NK-92 (cell line): Measurements from ENCODE around the gene MBD3L4.
"Not testable (repeated sequence)": the region's sequence is repeated elsewhere in the genome, so short reads cannot be mapped to it uniquely, and the experiment has no call there.

ENCODE experiments used
- DNase-seq: peaks from one replicate; lab custom pipeline; 2025; ENCODE audit not compliant: unreplicated experiment; lab: John Stamatoyannopoulos, UW

The MBD3L4 gene

DNA sequence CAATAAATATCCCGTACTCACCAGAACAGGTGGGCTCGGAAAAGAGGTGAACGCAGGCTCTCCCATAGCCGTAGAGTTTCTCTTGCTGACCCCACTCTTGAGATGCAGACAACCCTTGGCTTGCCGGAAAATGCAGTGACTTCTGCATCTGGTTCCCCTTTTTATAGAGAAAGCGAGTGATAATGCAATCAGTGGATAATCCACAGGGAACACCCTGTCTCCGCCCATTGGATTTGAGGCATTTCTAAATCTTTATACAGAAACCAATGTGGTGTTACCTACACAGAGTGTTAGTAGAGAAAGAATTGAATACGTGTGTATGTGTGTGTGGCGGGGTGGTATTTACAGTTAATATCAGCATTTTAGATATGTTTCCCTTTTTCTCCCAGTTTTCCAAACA lies at the start of gene MBD3L4:
MBD3L4 (minus strand) TSS at position 101 of the 400 bp plus-strand sequence; CDS start at position 66, 35 bp downstream.
- DNase-seq, result not testable (repeated sequence)

DNA sequence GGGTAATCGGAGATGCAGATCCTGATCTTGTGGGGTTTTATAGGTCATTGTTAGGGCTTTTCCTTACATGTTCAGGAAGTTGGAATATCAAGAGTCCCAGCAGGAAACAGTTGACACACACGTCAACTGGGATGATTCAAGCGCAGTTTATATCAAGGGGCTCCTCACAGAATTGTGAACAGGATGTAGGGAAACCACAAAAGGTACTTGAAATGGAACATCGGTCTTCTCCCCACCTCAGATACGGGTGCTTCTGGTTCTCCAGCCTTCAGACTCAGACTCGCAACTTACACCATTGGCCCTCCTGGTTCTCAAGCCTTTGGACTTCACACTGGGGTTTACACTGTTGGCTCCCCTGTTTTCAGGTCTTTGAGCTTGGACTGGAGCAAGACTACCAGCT lies 49.0 kb upstream of the MBD3L4 start:
- no peak for DNase-seq

DNA sequence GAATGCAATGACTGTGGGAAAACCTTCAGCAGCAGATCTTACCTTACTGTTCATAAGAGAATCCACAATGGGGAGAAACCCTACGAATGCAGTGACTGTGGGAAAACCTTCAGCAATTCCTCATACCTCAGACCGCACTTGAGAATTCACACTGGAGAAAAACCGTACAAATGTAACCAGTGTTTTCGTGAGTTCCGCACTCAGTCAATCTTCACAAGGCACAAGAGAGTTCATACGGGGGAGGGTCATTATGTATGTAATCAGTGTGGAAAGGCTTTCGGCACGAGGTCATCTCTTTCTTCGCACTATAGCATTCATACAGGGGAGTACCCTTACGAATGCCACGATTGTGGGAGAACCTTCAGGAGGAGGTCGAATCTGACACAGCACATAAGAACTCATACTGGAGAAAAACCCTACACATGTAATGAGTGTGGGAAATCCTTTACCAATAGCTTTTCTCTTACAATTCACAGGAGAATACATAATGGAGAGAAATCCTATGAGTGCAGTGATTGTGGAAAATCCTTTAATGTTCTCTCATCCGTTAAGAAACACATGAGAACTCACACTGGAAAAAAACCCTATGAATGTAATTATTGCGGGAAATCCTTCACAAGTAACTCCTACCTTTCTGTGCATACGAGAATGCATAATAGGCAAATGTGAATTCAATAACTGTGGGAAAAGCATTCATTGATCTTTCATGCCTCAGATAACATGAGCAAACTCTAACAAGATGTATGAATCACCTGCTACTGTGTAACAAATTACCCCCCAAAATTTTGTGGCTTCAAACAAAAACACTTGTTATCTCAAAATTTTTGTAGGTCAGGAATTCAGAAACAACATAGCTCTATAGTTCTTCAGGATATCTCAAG lies 43.3 kb upstream of the MBD3L4 start:
- no peak for DNase-seq

DNA sequence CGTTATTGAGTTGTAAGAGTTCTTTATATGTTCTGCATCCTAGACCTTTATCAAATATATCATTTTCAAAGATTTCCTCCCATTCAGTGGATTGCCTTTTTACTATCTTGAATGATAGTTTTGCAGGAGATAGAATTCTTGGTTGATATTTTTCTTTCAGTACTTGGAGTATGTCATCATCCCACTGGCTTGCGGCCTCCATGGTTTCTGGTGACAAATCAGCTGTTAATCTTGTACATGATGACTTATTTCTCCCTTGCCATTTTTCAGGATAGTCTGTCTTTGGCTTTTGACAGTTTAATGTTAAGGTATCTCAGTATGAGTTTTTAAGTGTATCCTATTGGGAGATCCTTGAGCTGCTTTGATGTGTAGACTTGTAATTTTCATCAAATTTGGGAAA lies 38.0 kb upstream of the MBD3L4 start:
- DNase-seq, result no peak

DNA sequence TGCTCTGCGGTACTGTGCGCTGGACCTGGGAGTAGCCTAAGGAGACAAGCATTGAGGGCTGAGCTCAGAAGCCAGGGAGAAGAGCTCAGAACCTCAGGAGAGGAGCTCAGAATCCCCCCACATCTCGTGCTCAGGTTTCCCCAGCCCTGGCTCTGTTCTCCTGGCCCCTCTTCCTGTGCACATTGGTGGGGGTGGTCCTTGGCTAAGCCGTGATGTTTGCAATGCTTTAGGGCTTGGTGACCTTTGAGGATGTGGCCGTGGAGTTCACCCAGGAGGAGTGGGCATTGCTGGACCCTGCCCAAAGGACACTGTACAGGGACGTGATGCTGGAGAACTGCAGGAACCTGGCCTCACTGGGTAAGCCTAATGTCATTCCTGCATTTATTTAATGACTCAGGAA lies 36.2 kb upstream of the MBD3L4 start:
- DNase-seq, result no peak

DNA sequence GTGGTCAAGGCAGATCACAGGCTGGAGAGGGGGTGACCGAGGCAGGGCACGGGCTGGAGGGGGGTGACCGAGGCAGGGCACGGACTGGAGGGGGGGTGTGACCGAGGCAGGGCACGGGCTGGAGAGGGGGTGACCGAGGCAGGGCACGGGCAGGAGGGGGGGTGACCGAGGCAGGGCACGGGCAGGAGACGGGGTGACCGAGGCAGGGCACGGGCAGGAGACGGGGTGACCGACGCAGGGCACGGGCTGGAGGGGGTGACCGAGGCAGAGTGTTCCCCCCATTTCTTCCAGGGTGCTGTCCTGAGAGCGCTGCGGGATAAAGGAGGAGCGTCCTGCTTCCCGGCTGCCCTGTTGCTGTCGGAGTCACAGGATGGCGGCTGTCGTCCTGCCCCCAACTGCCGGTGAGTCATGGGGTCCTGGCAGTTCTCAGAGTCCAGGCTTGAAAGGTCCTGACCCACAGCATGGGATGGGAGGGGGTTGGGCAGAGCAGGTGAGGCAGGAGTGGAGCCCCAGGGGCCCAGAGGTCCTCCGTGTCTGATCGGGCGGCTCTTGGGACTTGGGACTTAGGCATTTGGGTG lies 34.8 kb upstream of the MBD3L4 start:
- DNase-seq, result no peak

DNA sequence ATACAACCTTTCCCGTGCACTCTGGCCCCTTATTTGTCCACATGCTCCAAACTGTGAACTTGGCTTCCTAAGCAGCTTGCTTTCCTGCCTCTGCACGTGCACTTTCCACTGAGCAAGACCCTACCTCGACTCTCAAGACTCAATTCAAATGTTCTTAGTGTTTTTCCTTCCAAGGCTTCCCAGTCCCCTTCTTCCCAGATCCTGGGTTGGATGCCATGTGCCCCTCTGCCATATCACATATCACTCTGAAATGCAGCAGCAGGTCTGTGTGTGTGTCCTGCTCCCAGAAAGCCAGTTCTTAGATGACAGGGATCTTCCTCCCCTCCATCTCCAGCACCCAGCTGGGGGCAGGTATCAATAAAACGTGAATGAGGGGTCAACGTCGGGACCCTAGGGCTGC lies 32.6 kb upstream of the MBD3L4 start:
- no peak for DNase-seq

DNA sequence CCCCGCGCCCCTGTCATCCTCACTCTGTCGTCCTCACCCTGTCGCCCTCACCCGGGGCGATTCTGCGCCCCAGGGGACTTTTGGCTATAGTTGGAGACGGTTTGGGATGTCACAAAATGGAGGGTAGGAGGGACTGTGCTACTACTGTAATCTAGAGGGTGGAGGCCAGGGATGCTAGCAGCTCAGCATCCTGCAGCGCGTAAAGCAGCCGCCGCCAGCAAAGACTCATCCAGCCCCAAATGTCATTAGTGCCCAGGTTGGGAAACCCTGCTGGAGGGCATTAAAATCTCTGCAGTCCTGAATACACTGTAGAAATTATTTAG lies 29.9 kb upstream of the MBD3L4 start:
- DNase-seq, result no peak

DNA sequence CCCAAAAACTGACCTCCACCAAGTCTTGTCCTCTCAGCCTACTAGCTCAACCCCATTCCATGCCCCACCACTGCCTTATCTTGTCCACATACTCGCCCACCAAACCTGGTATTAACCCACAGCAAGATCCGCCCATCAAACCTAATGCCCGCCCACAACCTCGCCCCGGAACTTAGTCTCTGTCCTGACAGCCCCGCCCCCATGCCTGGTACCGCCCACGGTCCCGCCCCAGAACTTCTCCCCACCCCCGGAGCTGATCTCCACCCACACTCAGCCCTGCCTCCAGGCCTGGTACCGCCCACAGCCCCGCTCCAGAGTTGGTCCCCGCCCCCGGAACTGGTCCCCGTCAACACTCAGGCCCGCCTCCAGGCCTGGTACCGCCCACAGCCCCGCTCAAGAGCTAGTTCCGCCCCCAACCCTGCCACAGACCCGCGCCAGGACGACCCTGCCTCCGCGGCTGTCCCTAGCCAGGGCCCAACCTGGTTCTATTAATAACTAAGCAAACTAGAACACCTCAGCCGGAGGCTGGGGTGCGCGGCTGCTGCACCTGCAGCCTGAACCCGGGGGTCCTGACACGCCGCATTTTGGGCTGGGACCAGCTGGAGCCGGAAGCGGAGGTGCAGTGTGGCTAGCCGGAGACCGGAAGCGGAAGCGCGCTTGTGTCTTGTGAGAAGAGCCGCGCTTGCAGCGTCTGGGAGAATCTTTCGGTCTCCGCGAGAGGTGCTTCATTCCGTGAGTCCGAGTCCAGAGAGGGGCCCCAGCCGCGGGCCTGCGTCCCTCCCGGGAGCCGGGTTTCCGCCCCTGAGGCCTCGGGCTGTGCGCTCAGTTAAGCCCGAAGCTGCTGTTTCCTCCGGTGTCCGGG lies 29.3 kb upstream of the MBD3L4 start, which contains the start of gene ZNF557:
ZNF557 (plus strand) TSS at position 662 of the 862 bp plus-strand sequence. CDS start 5,372 bp downstream, outside the sequence.
- peak; percentile 91 for DNase-seq

DNA sequence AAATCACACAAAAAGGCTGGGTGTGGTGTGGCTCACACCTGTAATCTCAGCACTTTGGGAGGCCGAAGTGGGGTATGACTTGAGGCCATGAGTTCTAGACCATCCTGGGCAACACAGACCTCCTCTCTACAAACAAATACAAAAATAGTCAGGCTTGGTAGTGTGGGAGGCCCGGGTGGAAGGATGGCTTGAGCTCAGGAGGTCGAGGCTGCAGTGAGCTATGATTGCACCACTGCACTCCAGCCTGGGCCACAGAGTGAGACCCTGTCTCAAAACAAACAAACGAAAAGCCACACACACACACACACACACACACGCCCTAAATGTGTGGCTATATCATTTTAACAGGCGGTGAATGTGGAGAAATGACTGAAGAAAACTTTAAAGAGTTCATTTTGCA lies 28.6 kb upstream of the MBD3L4 start:
- DNase-seq, result no peak

DNA sequence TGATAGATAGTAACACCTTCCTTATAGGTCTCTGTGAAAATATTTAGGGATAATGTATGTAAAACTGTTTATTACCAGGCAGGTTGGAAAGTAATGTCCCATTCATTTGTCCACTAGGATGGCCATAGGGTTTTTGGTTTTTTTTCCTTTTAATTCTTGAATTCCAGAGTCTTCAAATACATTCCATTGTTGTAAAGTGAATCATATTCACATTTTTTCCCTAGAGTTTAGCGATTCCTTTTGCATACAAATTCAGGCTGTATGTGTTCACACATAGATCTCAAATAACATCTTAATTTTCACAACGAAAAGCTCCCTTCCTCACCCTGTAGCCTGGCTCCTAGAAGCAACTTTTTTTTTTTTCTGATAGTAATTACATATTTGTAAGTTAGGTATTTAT lies 27.7 kb upstream of the MBD3L4 start:
- no peak for DNase-seq

DNA sequence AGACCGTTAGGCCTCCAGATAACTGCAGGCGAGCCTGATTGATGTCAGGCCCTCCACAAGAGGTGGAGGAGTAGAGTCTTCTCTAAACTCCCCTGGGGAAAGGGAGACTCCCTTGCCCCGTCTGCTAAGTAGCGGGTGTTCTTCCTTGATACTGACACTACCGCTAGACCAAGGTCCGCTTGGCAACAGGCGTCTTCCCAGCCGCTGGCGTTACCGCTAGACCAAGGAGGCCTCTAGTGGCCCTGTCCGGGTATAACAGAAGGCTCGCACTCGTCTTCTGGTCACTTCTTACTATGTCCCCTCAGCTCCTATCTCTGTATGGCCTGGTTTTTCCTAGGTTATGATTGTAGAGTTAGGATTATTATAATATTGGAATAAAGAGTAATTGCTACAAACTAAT lies 27.1 kb upstream of the MBD3L4 start:
- DNase-seq, result not testable (repeated sequence)

DNA sequence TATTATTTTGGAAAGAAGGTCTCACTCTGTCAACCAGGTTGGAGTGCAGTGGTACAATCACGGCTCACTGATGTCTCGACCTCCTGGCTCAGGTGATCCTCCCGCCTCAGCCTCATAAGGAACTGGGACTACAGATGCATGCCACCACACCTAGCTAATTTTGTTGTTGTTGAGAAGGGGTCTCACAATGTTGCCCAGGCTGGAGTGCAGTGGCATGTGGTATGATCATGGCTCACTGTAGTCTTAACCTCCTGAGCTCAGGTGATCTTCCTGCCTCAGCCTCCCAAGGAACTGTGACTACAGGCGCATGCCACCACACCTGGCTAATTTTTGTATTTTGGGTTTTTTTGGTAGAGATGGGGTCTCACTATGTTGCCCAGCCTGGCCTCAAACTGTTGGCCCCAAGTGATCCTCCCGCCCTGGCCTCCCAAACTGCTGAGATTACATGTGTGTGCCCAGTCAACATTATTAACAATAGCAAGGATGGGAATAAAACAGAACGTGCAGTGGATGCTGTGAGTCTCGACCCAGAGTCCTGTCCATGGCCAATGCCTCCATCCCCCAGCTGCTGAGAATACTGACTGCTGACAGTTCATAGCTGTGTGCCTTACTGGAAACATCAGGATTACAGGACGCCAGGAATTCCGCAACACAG lies 23.9 kb upstream of the MBD3L4 start:
- DNase-seq, result no peak

DNA sequence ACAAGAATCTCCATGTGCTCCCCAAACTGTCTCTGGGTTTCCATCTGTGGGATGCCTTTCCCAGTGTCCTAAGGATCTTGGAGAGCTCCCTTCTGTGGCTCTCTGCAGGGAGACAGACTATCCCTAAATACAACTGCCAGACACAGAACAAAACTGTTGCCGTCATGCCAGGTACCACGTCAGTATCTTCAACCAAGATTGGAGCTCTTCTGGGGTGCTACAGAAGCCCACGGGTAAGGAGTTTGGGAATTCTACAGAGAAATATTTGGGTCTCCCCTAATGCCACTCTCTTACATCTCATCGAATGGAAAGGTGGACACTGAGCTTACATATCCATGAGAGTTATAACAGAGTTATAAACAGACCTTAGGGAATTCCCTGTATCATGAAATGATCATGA lies 23.4 kb upstream of the MBD3L4 start:
- DNase-seq, result no peak

DNA sequence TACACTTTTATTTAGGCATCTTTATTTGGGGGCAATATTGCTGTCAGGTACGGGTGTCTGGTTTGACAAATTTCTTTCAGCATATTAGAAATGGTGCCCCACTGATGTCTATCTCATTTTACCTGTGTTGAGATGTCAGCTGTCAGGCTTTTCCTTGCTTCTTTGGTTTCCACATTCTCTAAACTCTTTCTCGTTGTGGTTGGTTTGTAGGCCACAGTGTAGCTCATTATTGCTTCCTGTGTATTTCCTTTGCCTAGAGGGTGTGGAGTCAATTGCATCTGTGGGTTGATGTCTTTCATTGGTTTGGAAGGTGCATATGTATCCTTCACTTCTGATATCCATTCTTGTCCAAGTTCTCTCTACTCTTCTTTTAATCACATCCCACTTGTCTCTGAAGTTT lies 20.0 kb upstream of the MBD3L4 start:
- DNase-seq, result not testable (repeated sequence)

DNA sequence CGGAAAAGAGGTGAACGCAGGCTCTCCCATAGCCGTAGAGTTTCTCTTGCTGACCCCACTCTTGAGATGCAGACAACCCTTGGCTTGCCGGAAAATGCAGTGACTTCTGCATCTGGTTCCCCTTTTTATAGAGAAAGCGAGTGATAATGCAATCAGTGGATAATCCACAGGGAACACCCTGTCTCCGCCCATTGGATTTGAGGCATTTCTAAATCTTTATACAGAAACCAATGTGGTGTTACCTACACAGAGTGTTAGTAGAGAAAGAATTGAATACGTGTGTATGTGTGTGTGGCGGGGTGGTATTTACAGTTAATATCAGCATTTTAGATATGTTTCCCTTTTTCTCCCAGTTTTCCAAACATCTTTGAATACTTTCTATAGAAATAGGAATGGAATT lies 18.6 kb upstream of the MBD3L4 start, which contains the start of gene MBD3L3:
MBD3L3 (minus strand) TSS at position 101 of the 400 bp plus-strand sequence; CDS start at position 30, 71 bp downstream.
- DNase-seq, result not testable (repeated sequence)

DNA sequence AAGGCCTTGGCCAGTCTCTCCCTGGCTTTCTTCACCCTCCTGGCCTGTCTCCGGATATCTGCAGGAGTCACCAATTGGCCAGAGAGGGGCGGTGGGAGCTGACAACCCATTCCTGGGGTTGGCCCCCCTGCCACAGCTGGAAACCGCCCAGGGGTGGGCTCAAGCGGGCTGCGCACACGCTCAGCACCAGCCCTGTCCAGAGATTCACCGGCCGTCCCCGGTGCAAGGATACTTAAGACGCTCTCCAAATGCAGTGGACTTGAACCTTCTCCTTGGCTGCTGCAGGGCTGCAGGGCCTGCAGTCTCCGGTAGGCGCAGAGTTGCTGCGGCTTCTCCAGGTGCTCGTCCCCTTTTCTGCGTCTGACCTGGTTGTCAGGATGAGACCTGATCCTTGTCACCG lies 16.4 kb upstream of the MBD3L4 start:
- not testable (repeated sequence) for DNase-seq

DNA sequence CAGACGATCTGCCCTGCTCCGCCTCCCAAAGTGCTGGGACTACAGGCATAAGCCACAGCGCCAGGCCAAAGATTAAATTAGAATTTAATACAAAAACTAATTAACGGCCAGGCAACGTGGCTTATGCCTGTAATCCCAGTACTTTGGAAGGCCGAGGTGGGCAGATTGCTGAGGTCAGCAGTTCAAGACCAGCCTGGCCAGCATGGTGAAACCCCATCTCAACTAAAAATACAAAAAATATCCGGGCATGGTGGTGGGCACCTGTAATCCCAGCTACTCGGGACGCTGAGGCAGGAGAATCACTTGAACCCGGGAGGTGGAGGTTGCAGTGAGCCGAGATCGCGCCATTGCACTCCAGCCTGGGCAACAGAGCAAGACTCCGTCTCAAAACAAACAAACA lies 15.7 kb upstream of the MBD3L4 start:
- not testable (repeated sequence) for DNase-seq

DNA sequence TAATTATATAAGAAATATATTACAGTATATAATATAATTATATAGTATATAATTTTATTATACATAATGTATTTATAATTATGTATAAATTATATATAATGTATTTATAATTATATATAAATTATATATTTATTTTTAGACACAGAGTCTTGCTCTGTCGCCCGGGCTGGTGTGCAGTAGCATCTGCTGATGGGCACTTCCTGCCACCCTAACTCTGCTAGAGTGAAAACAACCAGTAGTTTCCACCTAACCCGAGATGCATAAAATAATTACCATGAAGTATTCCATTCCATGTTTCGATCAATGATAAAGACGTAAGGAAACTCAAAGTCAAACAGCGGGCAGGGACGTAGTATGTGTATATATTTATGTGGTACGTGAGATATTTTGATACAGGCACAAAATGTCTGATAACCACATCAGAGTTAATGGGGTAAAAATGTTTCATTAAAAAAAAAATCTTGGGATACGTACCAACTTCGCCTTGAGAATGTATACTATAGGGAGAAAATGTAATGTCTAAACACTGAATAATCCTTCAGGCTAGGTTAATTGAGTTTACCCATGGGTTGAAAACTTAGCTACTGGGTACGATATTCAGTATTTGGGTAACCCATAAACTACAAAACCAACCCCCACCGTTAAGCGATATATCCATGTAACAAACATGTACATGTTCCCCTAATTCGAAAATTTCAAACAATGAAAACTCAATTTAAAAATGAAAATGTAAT lies 14.8 kb upstream of the MBD3L4 start:
- DNase-seq, result not testable (repeated sequence)

DNA sequence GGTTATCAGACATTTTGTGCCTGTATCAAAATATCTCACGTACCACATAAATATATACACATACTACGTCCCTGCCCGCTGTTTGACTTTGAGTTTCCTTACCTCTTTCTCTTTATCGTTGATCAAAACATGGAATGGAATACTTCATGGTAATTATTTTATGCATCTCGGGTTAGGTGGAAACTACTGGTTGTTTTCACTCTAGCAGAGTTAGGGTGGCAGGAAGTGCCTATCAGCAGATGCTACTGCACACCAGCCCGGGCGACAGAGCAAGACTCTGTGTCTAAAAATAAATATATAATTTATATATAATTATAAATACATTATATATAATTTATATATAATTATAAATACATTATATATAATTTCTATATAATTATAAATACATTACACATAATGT lies 12.9 kb upstream of the MBD3L4 start:
- DNase-seq, result not testable (repeated sequence)
